Measurements from ENCODE around the gene ZBTB44.
"Not testable (repeated sequence)": the region's sequence is repeated elsewhere in the genome, so short reads cannot be mapped to it uniquely, and the experiment has no call there.

ZBTB44 gene

GRCh38 chr11:130246738-130247137 lies 68.0 kb downstream of the ZBTB44 start:
- DNase-seq: no peak

- no peak for DNase-seq
Measured at GRCh38 chr11:130246270-130246669, 68.4 kb downstream of the ZBTB44 start.

GRCh38 chr11:130245375-130245774 lies 69.3 kb downstream of the ZBTB44 start:
- not testable (repeated sequence) for DNase-seq

GRCh38 chr11:130244848-130245247 lies 69.9 kb downstream of the ZBTB44 start:
- DNase-seq: no peak

- no peak for DNase-seq
Measured at GRCh38 chr11:130243816-130244215, 70.9 kb downstream of the ZBTB44 start.

GRCh38 chr11:130241713-130242112 lies 73.0 kb downstream of the ZBTB44 start:
- DNase-seq: no peak

GRCh38 chr11:130237282-130238006 lies 77.3 kb downstream of the ZBTB44 start:
- DNase-seq: no peak

GRCh38 chr11:130234315-130234714 lies 80.4 kb downstream of the ZBTB44 start:
- DNase-seq: no peak

GRCh38 chr11:130233888-130234287 lies 80.8 kb downstream of the ZBTB44 start:
- DNase-seq: not testable (repeated sequence)

GRCh38 chr11:130233486-130233885 lies 81.2 kb downstream of the ZBTB44 start:
- not testable (repeated sequence) for DNase-seq

GRCh38 chr11:130227373-130227772 lies 87.3 kb downstream of the ZBTB44 start:
- DNase-seq: no peak

- DNase-seq: no peak
Measured at GRCh38 chr11:130223291-130223971, 91.3 kb downstream of the ZBTB44 start.

- no peak for DNase-seq
Measured at GRCh38 chr11:130220311-130221035, 94.2 kb downstream of the ZBTB44 start.

- no peak for DNase-seq
Measured at GRCh38 chr11:130219148-130219547, 95.6 kb downstream of the ZBTB44 start.

GRCh38 chr11:130218501-130219070 lies 96.1 kb downstream of the ZBTB44 start:
- no peak for DNase-seq

- no peak for DNase-seq
Measured at GRCh38 chr11:130217133-130218031, 97.3 kb downstream of the ZBTB44 start.

- no peak for DNase-seq
Measured at GRCh38 chr11:130216591-130217132, 98.1 kb downstream of the ZBTB44 start.

- no peak for DNase-seq
Measured at GRCh38 chr11:130216221-130216550, 98.5 kb downstream of the ZBTB44 start.

- no peak for DNase-seq
Measured at GRCh38 chr11:130215531-130216220, 99.0 kb downstream of the ZBTB44 start.

GRCh38 chr11:130214861-130215530 lies 99.7 kb downstream of the ZBTB44 start:
- no peak for DNase-seq

- no peak for DNase-seq
Measured at GRCh38 chr11:130213979-130214281, 100.8 kb downstream of the ZBTB44 start.
